K562 (cell line): ENCODE results near the gene ZP1. TPM values are rescaled to one million over a fixed set of nuclear protein-coding genes. Genes with fewer than 3 reads are reported as not detected.

ENCODE experiments used
- DMBX1 ChIP-seq: fragments of 250-450 bp; sonication (Bioruptor Pico); IDR thresholded peaks from 2 replicates; pipeline ENCODE4 v1.8.0; 2022; ENCODE audit warnings: inconsistent platforms, mild to moderate bottlenecking, moderate library complexity, borderline replicate concordance
- EGR1 ChIP-seq: fragments of 450-650 bp; conservative IDR thresholded peaks from 2 replicates; pipeline ENCODE4 v1.6.1; 2017; ENCODE audit warnings: mild to moderate bottlenecking
- ESRRA ChIP-seq: fragments of 450-650 bp; IDR thresholded peaks from 2 replicates; pipeline ENCODE4 v1.6.1; 2014; ENCODE audit warnings: low read depth, mild to moderate bottlenecking, moderate library complexity, borderline replicate concordance
- KDM4B ChIP-seq, 2 experiments: fragments of 450-650 bp in 1 of 2; sonication (generic) in 1 of 2; IDR thresholded peaks; 2 replicates each; pipeline ENCODE4 v1.6.1; 2016 to 2017; ENCODE audit warnings: borderline replicate concordance in 2 of 2, antibody characterized with exemption in 1 of 2, low read depth in 1 of 2, mild to moderate bottlenecking in 1 of 2
- MTA3 ChIP-seq: fragments of 450-650 bp; formaldehyde crosslinking; IDR thresholded peaks from 2 replicates; pipeline ENCODE4 v1.6.1; 2017; ENCODE audit warnings: mild to moderate bottlenecking, borderline replicate concordance
- POLR2G ChIP-seq: fragments of 200-400 bp; formaldehyde crosslinking; IDR thresholded peaks from 2 replicates; pipeline ENCODE4 v1.6.1; 2017; ENCODE audit warnings: low read depth, mild to moderate bottlenecking, antibody characterized with exemption, low read length, moderate library complexity
- SMAD3 ChIP-seq: fragments of 450-650 bp; formaldehyde crosslinking; conservative IDR thresholded peaks from 2 replicates; pipeline ENCODE4 v1.4.0; 2020; ENCODE audit warnings: mild to moderate bottlenecking
- SP1 ChIP-seq: sonication (generic); formaldehyde crosslinking; IDR thresholded peaks from 2 replicates; pipeline ENCODE4 v1.8.1; 2022; ENCODE audit warnings: mild to moderate bottlenecking, missing genetic modification reagents
- polyA plus RNA-seq, 8 experiments: library from polyadenylated mRNA; depleted of rRNA in 4 of 8; stranded (reverse) in 5 of 8; unstranded in 3 of 8; fragments of >200 nt; fragmentation: Nextera tagmentation in 2 of 8; fragmentation: Illumina TruSeq in 1 of 8; extraction: Ambion mirVana in 2 of 8; extraction: Trizol in 1 of 8; gene quantifications; 2 replicates each; pipeline versions ENCODE4 v1.2.1 to v1.2.3, GENCODE V29; 2011 to 2014; ENCODE audit warnings: inconsistent platforms in 1 of 8, missing spikeins in 1 of 8
- total RNA-seq, 7 experiments: library from RNA; depleted of rRNA in 6 of 7; stranded (reverse); fragments of >200 nt in 6 of 7; fragmentation: Illumina TruSeq in 2 of 7; extraction: Trizol in 2 of 7; gene quantifications; 2 replicates each; pipeline versions ENCODE4 v1.2.1 to v1.2.3, GENCODE V29; 2011 to 2021; ENCODE audit warnings: low replicate concordance in 1 of 7
- TF ChIP-seq, protein P1 (sequence below), 2 experiments: fragments of 450-650 bp in 1 of 2; sonication (generic) in 1 of 2; formaldehyde crosslinking in 1 of 2; IDR thresholded peaks in 1 of 2; conservative IDR thresholded peaks in 1 of 2; 2 replicates each; pipeline versions ENCODE4 v1.6.1 to v1.8.1; 2016 to 2023; ENCODE audit warnings: mild to moderate bottlenecking in 2 of 2, moderate library complexity in 2 of 2, inconsistent platforms in 1 of 2, missing genetic modification reagents in 1 of 2
- TF ChIP-seq, protein P2 (sequence below): sonication (generic); formaldehyde crosslinking; IDR thresholded peaks from 2 replicates; pipeline ENCODE4 v1.9.0; 2022; ENCODE audit warnings: mild to moderate bottlenecking, missing genetic modification reagents
- TF ChIP-seq, protein P3 (sequence below): fragments of 450-650 bp; formaldehyde crosslinking; IDR thresholded peaks from 2 replicates; pipeline ENCODE4 v1.4.0; 2020; ENCODE audit warnings: mild to moderate bottlenecking, moderate library complexity
- TF ChIP-seq, protein P4 (sequence below), 2 experiments: IDR thresholded peaks; 2 replicates each; pipeline ENCODE4 v1.6.1; 2012; ENCODE audit warnings: improper control_type of control experiment in 2 of 2, low read depth in 2 of 2, low read length in 2 of 2, borderline replicate concordance in 1 of 2
- TF ChIP-seq, protein P5 (sequence below): fragments of 250-450 bp; sonication (Bioruptor Pico); IDR thresholded peaks from 2 replicates; pipeline ENCODE4 v1.4.0; 2020; ENCODE audit warnings: borderline replicate concordance
- TF ChIP-seq, protein P6 (sequence below), 2 experiments: fragments of 200-800 bp in 1 of 2; sonication (Bioruptor generic) in 1 of 2; sonication (generic) in 1 of 2; formaldehyde crosslinking in 1 of 2; IDR thresholded peaks in 1 of 2; conservative IDR thresholded peaks in 1 of 2; 2 replicates each; pipeline versions ENCODE4 v1.5.0 to v1.6.1; 2016 to 2020; ENCODE audit warnings: missing compliant biosample characterization in 1 of 2, missing genetic modification characterization in 1 of 2, missing genetic modification reagents in 1 of 2

ZP1 gene
- total and polyA plus RNA-seq, 9 of the 15 experiments (the other 6 are each of a cell fraction or from before 2014, with no cell fraction given) = 0.11 to 0.15 TPM; not detected in 7

DNA sequence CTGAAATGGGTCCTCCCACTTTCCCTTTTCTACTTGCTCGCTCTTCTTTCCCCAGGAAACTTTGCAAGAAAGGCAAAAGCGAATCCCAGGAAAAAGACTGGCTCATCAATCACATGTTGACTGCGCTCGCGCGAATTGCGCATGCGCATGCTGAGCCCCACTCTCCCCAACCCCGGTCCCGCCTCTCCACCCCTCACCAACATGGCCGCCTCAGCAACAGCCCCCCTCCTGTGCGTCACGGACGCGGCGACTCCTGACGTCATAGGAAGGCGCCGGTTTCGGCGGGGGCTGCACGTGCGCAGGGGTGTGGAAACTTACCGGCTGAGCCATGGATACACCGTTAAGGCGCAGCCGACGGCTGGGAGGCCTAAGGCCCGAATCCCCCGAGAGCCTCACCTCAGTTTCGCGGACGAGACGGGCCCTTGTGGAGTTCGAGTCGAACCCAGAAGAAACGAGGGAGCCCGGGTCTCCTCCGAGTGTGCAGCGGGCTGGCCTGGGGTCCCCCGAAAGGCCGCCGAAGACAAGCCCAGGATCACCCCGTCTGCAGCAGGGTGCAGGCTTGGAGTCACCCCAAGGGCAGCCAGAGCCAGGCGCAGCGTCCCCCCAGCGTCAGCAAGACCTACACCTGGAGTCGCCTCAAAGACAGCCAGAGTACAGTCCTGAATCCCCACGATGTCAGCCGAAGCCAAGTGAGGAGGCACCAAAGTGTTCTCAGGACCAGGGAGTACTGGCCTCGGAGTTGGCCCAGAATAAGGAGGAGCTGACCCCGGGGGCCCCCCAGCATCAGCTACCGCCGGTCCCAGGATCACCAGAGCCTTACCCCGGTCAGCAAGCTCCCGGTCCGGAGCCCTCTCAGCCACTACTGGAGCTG lies 25.3 kb upstream of the ZP1 start, which contains the start of gene CCDC86 (continued):
- TF ChIP-seq EGR1 (peak; percentile 67), KDM4B (IDR thresholded peaks at IDR 0.05; ENCODE audit: borderline replicate concordance in 2 of 2, low read depth in 1 of 2) (0 out of 4 replicates have a peak, but pooled peaks of 1 of the 2 experiments have one; percentile 66), SP1 (CRISPR knock-in tag) (peak; percentile 86), DMBX1 (CRISPR knock-in tag) (0 out of 2 replicates have a peak, but pooled peaks have one; percentile 32), POLR2G (peak; percentile 75), ESRRA (peak; percentile 49; the same call in 1 of the 2 replicates), SMAD3 (CRISPR knock-in tag) (0 out of 2 replicates have a peak, but pooled peaks have one; percentile 64), MTA3 (peak; percentile 54; the same call in 1 of the 2 replicates)
- TF ChIP-seq, protein P1, sequence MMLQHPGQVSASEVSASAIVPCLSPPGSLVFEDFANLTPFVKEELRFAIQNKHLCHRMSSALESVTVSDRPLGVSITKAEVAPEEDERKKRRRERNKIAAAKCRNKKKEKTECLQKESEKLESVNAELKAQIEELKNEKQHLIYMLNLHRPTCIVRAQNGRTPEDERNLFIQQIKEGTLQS (IDR thresholded peaks at IDR 0.05) = peak; percentile 83; the same call in 1 of the 2 replicates
- TF ChIP-seq, protein P1 (CRISPR knock-in tag; conservative IDR thresholded peaks at IDR 0.05) = 0 out of 2 replicates have a peak, but pooled peaks have one; percentile 43
- TF ChIP-seq, protein P2, sequence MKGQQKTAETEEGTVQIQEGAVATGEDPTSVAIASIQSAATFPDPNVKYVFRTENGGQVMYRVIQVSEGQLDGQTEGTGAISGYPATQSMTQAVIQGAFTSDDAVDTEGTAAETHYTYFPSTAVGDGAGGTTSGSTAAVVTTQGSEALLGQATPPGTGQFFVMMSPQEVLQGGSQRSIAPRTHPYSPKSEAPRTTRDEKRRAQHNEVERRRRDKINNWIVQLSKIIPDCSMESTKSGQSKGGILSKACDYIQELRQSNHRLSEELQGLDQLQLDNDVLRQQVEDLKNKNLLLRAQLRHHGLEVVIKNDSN = peak; percentile 85
- TF ChIP-seq, protein P3, sequence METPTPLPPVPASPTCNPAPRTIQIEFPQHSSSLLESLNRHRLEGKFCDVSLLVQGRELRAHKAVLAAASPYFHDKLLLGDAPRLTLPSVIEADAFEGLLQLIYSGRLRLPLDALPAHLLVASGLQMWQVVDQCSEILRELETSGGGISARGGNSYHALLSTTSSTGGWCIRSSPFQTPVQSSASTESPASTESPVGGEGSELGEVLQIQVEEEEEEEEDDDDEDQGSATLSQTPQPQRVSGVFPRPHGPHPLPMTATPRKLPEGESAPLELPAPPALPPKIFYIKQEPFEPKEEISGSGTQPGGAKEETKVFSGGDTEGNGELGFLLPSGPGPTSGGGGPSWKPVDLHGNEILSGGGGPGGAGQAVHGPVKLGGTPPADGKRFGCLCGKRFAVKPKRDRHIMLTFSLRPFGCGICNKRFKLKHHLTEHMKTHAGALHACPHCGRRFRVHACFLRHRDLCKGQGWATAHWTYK = peak; percentile 26; the same call in 1 of the 2 replicates
- TF ChIP-seq, protein P4, sequence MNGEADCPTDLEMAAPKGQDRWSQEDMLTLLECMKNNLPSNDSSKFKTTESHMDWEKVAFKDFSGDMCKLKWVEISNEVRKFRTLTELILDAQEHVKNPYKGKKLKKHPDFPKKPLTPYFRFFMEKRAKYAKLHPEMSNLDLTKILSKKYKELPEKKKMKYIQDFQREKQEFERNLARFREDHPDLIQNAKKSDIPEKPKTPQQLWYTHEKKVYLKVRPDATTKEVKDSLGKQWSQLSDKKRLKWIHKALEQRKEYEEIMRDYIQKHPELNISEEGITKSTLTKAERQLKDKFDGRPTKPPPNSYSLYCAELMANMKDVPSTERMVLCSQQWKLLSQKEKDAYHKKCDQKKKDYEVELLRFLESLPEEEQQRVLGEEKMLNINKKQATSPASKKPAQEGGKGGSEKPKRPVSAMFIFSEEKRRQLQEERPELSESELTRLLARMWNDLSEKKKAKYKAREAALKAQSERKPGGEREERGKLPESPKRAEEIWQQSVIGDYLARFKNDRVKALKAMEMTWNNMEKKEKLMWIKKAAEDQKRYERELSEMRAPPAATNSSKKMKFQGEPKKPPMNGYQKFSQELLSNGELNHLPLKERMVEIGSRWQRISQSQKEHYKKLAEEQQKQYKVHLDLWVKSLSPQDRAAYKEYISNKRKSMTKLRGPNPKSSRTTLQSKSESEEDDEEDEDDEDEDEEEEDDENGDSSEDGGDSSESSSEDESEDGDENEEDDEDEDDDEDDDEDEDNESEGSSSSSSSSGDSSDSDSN (IDR thresholded peaks at IDR 0.05; ENCODE audit: borderline replicate concordance in 1 of 2, low read depth in 2 of 2, low read length in 2 of 2) = 0 out of 4 replicates have a peak, but pooled peaks of 1 of the 2 experiments have one; percentile 49
- TF ChIP-seq, protein P5, sequence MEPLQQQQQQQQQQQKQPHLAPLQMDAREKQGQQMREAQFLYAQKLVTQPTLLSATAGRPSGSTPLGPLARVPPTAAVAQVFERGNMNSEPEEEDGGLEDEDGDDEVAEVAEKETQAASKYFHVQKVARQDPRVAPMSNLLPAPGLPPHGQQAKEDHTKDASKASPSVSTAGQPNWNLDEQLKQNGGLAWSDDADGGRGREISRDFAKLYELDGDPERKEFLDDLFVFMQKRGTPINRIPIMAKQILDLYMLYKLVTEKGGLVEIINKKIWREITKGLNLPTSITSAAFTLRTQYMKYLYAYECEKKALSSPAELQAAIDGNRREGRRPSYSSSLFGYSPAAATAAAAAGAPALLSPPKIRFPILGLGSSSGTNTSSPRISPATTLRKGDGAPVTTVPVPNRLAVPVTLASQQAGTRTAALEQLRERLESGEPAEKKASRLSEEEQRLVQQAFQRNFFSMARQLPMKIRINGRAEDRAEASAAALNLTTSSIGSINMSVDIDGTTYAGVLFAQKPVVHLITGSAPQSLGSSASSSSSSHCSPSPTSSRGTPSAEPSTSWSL (CRISPR knock-in tag) = peak; percentile 90; the same call in 1 of the 2 replicates
- TF ChIP-seq, protein P6, sequence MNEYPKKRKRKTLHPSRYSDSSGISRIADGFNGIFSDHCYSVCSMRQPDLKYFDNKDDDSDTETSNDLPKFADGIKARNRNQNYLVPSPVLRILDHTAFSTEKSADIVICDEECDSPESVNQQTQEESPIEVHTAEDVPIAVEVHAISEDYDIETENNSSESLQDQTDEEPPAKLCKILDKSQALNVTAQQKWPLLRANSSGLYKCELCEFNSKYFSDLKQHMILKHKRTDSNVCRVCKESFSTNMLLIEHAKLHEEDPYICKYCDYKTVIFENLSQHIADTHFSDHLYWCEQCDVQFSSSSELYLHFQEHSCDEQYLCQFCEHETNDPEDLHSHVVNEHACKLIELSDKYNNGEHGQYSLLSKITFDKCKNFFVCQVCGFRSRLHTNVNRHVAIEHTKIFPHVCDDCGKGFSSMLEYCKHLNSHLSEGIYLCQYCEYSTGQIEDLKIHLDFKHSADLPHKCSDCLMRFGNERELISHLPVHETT (CRISPR knock-in tag; conservative IDR thresholded peaks at IDR 0.05 in 1 of 2, IDR thresholded peaks at IDR 0.05 in 1 of 2) = peak in 1 of 2 experiments; percentile 70; a peak in 2 of 4 replicates
